NCI-H1417 treated with DMSO at 0.1 percent for 48 hours (cell line): ENCODE measurements around the gene SLC25A51.
"Not testable (repeated sequence)": the region's sequence is repeated elsewhere in the genome, so short reads cannot be mapped to it uniquely, and the experiment has no call there.

ENCODE experiments used
- DNase-seq: peaks from one replicate; lab custom pipeline; 2025; lab: John Stamatoyannopoulos, UW

SLC25A51 gene

GRCh38 chr9:37904445-37905130 lies 661 bp upstream of the SLC25A51 start:
- no peak for DNase-seq

GRCh38 chr9:37902796-37903646 lies 906 bp downstream of the SLC25A51 start:
- no peak for DNase-seq

- DNase-seq, result no peak
Observed at GRCh38 chr9:37902131-37902530, 1.8 kb downstream of the SLC25A51 start.

GRCh38 chr9:37899041-37899440 lies 4.9 kb downstream of the SLC25A51 start:
- no peak for DNase-seq

GRCh38 chr9:37897665-37898064 lies 6.3 kb downstream of the SLC25A51 start:
- DNase-seq, result no peak

- no peak for DNase-seq
Observed at GRCh38 chr9:37892063-37892462, 11.9 kb downstream of the SLC25A51 start.

GRCh38 chr9:37891042-37891441 lies 12.9 kb downstream of the SLC25A51 start:
- not testable (repeated sequence) for DNase-seq

- DNase-seq, result no peak
Observed at GRCh38 chr9:37889536-37889935, 14.4 kb downstream of the SLC25A51 start.

GRCh38 chr9:37887977-37888583 lies 15.8 kb downstream of the SLC25A51 start:
- DNase-seq, result not testable (repeated sequence)

- no peak for DNase-seq
Observed at GRCh38 chr9:37880916-37881479, 22.9 kb downstream of the SLC25A51 start.

GRCh38 chr9:37876376-37876775 lies 27.6 kb downstream of the SLC25A51 start:
- DNase-seq, result no peak

GRCh38 chr9:37873955-37874354 lies 30.0 kb downstream of the SLC25A51 start:
- DNase-seq, result no peak

GRCh38 chr9:37870799-37871176 lies 33.1 kb downstream of the SLC25A51 start:
- DNase-seq, result no peak

GRCh38 chr9:37870081-37870798 lies 33.7 kb downstream of the SLC25A51 start:
- no peak for DNase-seq

- DNase-seq, result no peak
Observed at GRCh38 chr9:37862530-37862929, 41.4 kb downstream of the SLC25A51 start.

GRCh38 chr9:37859043-37859442 lies 44.9 kb downstream of the SLC25A51 start:
- no peak for DNase-seq

- no peak for DNase-seq
Observed at GRCh38 chr9:37856551-37856950, 47.4 kb downstream of the SLC25A51 start.

- DNase-seq, result no peak
Observed at GRCh38 chr9:37852222-37852621, 51.7 kb downstream of the SLC25A51 start.

GRCh38 chr9:37840560-37841194 lies 63.2 kb downstream of the SLC25A51 start:
- no peak for DNase-seq

- DNase-seq, result no peak
Observed at GRCh38 chr9:37839496-37840461, 64.1 kb downstream of the SLC25A51 start.
